Measurements from ENCODE around the gene PDZRN3. TPM values are rescaled to one million over a fixed set of nuclear protein-coding genes. Genes with fewer than 3 reads are reported as not detected.

Gene PDZRN3
- polyA plus RNA-seq, 1 of the 3 experiments (the other 2 are of a cell fraction), result 10.3 TPM

DNA sequence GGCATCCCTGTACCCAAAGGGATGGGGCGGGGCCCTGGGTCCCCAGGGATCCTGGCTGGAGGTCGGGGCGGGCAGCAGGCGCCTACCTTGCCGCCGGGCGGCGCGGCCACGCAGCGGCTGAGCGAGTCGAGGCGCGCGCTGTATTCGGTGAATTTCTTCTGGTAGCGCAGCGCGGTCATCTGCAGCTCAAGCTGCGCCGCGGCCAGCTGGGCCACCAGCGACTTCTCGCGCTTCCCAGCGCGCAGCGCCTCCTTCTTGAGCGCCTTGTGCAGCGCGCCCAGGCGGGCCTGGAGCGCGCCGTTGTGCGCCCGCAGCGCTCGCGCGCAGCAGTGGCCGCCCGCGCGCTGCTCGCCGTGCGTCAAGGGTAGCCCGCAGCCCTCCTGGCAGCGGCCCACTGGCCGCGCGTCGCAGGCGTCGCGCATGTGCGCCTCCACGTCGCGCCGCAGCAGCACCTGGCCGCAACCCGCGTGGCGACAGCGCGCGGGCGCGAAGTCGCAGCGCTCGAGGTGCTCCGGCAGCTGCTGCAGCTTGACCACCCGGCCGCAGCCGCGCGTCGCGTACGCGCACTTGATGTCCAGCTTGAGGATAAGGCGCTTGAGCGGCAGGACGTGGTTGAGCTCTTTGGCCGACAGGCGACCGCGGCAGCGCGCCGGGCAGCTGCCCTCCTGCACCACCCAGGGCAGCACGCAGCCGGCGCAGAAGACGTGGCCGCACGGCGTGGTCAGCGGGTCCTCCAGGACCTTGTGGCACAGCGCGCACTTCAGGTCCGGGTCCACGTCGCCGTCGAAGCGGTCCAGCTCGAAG, 522 bp downstream of the PDZRN3 start (continued):
- TF ChIP-seq EZH2phosphoT487 (IDR thresholded peaks at IDR 0.05; ENCODE audit: borderline replicate concordance, low read depth), result no peak
- TF ChIP-seq, protein P1, sequence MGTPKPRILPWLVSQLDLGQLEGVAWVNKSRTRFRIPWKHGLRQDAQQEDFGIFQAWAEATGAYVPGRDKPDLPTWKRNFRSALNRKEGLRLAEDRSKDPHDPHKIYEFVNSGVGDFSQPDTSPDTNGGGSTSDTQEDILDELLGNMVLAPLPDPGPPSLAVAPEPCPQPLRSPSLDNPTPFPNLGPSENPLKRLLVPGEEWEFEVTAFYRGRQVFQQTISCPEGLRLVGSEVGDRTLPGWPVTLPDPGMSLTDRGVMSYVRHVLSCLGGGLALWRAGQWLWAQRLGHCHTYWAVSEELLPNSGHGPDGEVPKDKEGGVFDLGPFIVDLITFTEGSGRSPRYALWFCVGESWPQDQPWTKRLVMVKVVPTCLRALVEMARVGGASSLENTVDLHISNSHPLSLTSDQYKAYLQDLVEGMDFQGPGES (IDR thresholded peaks at IDR 0.05; ENCODE audit: low read depth, low read length), result no peak
- no peak; the same call in 1 of the 2 replicates for TF ChIP-seq POLR2AphosphoS5 (IDR thresholded peaks at IDR 0.05; ENCODE audit: low read depth, low read length)
- no peak for TF ChIP-seq YY1 (IDR thresholded peaks at IDR 0.05; ENCODE audit: low read depth)
- TF ChIP-seq, protein P2, sequence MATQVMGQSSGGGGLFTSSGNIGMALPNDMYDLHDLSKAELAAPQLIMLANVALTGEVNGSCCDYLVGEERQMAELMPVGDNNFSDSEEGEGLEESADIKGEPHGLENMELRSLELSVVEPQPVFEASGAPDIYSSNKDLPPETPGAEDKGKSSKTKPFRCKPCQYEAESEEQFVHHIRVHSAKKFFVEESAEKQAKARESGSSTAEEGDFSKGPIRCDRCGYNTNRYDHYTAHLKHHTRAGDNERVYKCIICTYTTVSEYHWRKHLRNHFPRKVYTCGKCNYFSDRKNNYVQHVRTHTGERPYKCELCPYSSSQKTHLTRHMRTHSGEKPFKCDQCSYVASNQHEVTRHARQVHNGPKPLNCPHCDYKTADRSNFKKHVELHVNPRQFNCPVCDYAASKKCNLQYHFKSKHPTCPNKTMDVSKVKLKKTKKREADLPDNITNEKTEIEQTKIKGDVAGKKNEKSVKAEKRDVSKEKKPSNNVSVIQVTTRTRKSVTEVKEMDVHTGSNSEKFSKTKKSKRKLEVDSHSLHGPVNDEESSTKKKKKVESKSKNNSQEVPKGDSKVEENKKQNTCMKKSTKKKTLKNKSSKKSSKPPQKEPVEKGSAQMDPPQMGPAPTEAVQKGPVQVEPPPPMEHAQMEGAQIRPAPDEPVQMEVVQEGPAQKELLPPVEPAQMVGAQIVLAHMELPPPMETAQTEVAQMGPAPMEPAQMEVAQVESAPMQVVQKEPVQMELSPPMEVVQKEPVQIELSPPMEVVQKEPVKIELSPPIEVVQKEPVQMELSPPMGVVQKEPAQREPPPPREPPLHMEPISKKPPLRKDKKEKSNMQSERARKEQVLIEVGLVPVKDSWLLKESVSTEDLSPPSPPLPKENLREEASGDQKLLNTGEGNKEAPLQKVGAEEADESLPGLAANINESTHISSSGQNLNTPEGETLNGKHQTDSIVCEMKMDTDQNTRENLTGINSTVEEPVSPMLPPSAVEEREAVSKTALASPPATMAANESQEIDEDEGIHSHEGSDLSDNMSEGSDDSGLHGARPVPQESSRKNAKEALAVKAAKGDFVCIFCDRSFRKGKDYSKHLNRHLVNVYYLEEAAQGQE (IDR thresholded peaks at IDR 0.05; ENCODE audit: low read depth, low read length), result no peak
- TF ChIP-seq RFX5 (IDR thresholded peaks at IDR 0.05; ENCODE audit: low read length), result no peak

DNA sequence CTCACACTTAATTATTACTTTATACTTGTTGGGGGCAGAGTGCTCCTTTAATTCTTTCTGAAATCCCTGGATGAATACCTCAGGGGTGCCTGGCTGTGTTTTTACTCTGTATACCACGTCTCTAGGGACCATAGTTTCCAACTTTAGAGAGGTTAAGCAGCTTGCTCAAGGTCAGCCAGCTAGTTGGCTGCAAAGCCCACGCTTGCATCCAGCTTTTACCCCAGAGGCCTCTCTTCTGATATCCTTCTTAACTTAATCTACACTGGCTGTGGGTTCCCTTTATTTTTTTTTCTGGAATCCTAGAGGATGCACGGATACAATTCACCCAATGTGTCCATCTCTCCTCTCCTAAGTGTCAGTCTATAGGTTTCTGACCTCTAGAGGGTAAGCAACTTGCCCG, 1.4 kb downstream of the PDZRN3 start:
- peak overlapping the region; percentile 65 for H3K9ac ChIP-seq
- H3K27ac ChIP-seq (ENCODE audit: low read depth in 2 of 2, low read length in 1 of 2), result peak overlapping the region; percentile 14 to 86; a peak in 3 of 4 replicates
- ChIA-PET POLR2A (interaction anchor here (1.1 kb wide), 1 partner anchor 151 kb away, joined by 3 read pairs; no protein-coding TSS in a partner anchor), CTCF (interaction anchor here (0.8 to 5.4 kb wide), 14 partner anchors 8 to 225 kb away, joined by 3 to 40 read pairs (median 4); no protein-coding TSS in a partner anchor)
- no peak for TF ChIP-seq YY1 (IDR thresholded peaks at IDR 0.05; ENCODE audit: low read depth)
- TF ChIP-seq JUND (IDR thresholded peaks at IDR 0.05), result no peak
- H3K79me2 ChIP-seq (ENCODE audit: insufficient read depth), result peaks cover 57% of the 10 kb centered on the region
- no peak for DNase-seq
- peaks cover 0 to 2% of the 10 kb centered on the region in 2 experiments for H3K36me3 ChIP-seq (replicated peaks in 1 of 2; ENCODE audit: control insufficient read depth in 1 of 2, insufficient read depth in 2 of 2, low read length in 1 of 2)
- peak overlapping the region; percentile 97 for H3K4me2 ChIP-seq
- no peaks in the 10 kb centered on the region for H3K27me3 ChIP-seq (ENCODE audit: insufficient read depth)
- H3F3A ChIP-seq (replicated peaks; ENCODE audit: insufficient read depth), result no peaks in the 10 kb centered on the region
- H2AFZ ChIP-seq (ENCODE audit: low read depth), result no peak overlapping the region
- H3K9me3 ChIP-seq, result no peaks in the 10 kb centered on the region
- peaks cover 42% of the 10 kb centered on the region for H4K20me1 ChIP-seq (ENCODE audit: insufficient read depth)
- no peaks in the 10 kb centered on the region for H3K9me2 ChIP-seq
- WGBS (ENCODE audit: low lambda C conversion rate), result 26% methylated on average over 4 of the region's 4 CpGs
- peaks cover 0 to 42% of the 10 kb centered on the region in 2 experiments; a peak in 2 of 4 replicates for H3K4me1 ChIP-seq (ENCODE audit: control insufficient read depth in 1 of 2, insufficient read depth in 2 of 2, low read depth in 1 of 2, low read length in 1 of 2)
- peak overlapping the region; percentile 76 to 87 for H3K4me3 ChIP-seq (ENCODE audit: low read depth in 2 of 2, low read length in 1 of 2)

Measured in SK-N-SH (cell line).